ENCODE measurements around the gene PFKP. TPM values are rescaled to one million over a fixed set of nuclear protein-coding genes. Genes with fewer than 3 reads are reported as not detected.

The PFKP gene
- total and polyA plus RNA-seq, 4 experiments from 2014 or later, result 62.4 to 83.6 (median 73.2) TPM

GRCh38 chr10:3091921-3092320 lies 24.6 kb downstream of the PFKP start:
- peaks cover 66% of the 10 kb centered on the region for H3K4me1 ChIP-seq (ENCODE audit: insufficient read depth, low read length)
- ChIA-PET CTCF (ENCODE audit: partially characterized antibody) (interaction anchor here (1.3 kb wide), 1 partner anchor 11 kb away, joined by 5 read pairs; no protein-coding TSS in a partner anchor), POLR2A (ENCODE audit: partially characterized antibody) (interaction anchor here (1.3 kb wide), 1 partner anchor 24 kb away, joined by 6 read pairs; no protein-coding TSS in a partner anchor)
- no peaks in the 10 kb centered on the region for H3K27me3 ChIP-seq (ENCODE audit: insufficient read depth, low read length)
- no peaks in the 10 kb centered on the region for H3K9me3 Mint-ChIP-seq
- H3K27ac Mint-ChIP-seq, result peak overlapping the region in 4 of 7 donors; percentile 23 to 57 (median 32)
- no peak overlapping the region for H3K4me3 ChIP-seq (ENCODE audit: low read length in 2 of 2)
- DNase-seq, result no peak
- H3K9me3 ChIP-seq (ENCODE audit: control insufficient read depth in 1 of 2, low read length in 2 of 2), result no peaks in the 10 kb centered on the region
- peak overlapping the region in 1 of 8 donors; percentile 57 for H3K4me3 Mint-ChIP-seq
- H3K36me3 ChIP-seq (ENCODE audit: insufficient read depth, low read length), result no peaks in the 10 kb centered on the region
- H3K27me3 Mint-ChIP-seq, result no peaks in the 10 kb centered on the region
- peaks cover 46 to 76% (median 60%) of the 10 kb centered on the region in 4 donors for H3K4me1 Mint-ChIP-seq
- H3K27ac ChIP-seq (ENCODE audit: low read depth, low read length), result no peak overlapping the region
- intact Hi-C loops (cut with micrococcal nuclease), result no loop called here
- H3K36me3 Mint-ChIP-seq, result peaks cover 27 to 29% of the 10 kb centered on the region in 2 donors

- POLR2A ChIA-PET (ENCODE audit: partially characterized antibody), result interaction anchor here (0.8 kb wide), 1 partner anchor 26 kb away, joined by 4 read pairs; no protein-coding TSS in a partner anchor
- Mint-ChIP-seq H3K27me3 (no peaks in the 10 kb centered on the region), H3K27ac (peak overlapping the region in 2 of 7 donors; percentile 52 to 57), H3K4me3 (peak overlapping the region in 4 of 8 donors; percentile 17 to 45 (median 34)), H3K36me3 (peaks cover 27 to 32% of the 10 kb centered on the region in 2 donors), H3K4me1 (peaks cover 46 to 76% (median 62%) of the 10 kb centered on the region in 4 donors), H3K9me3 (no peaks in the 10 kb centered on the region)
- Histone ChIP-seq H3K9me3 (ENCODE audit: control insufficient read depth in 1 of 2, low read length in 2 of 2) (no peaks in the 10 kb centered on the region), H3K4me3 (ENCODE audit: low read length in 2 of 2) (no peak overlapping the region), H3K27ac (ENCODE audit: low read depth, low read length) (no peak overlapping the region), H3K36me3 (ENCODE audit: insufficient read depth, low read length) (peaks cover under 1% of the 10 kb centered on the region), H3K27me3 (ENCODE audit: insufficient read depth, low read length) (no peaks in the 10 kb centered on the region), H3K4me1 (ENCODE audit: insufficient read depth, low read length) (peaks cover 66% of the 10 kb centered on the region)
- CTCF ChIA-PET (ENCODE audit: partially characterized antibody), result interaction anchor here (1.8 kb wide), 1 partner anchor 50 kb away, joined by 3 read pairs; no protein-coding TSS in a partner anchor
- intact Hi-C loops (cut with micrococcal nuclease), result no loop called here
- DNase-seq, result no peak
Observed at GRCh38 chr10:3093996-3094395, 26.6 kb downstream of the PFKP start.

- Histone ChIP-seq H3K27me3 (ENCODE audit: insufficient read depth, low read length) (no peaks in the 10 kb centered on the region), H3K36me3 (ENCODE audit: insufficient read depth, low read length) (peaks cover 7% of the 10 kb centered on the region), H3K4me3 (ENCODE audit: low read length in 2 of 2) (no peak overlapping the region), H3K27ac (ENCODE audit: low read depth, low read length) (no peak overlapping the region), H3K9me3 (ENCODE audit: control insufficient read depth in 1 of 2, low read length in 2 of 2) (no peaks in the 10 kb centered on the region), H3K4me1 (ENCODE audit: insufficient read depth, low read length) (peaks cover 66% of the 10 kb centered on the region)
- Mint-ChIP-seq H3K27me3 (no peaks in the 10 kb centered on the region), H3K4me3 (peak overlapping the region in 5 of 8 donors; percentile 31 to 71 (median 56)), H3K36me3 (peaks cover 29 to 38% of the 10 kb centered on the region in 2 donors), H3K27ac (peak overlapping the region in 6 of 7 donors; percentile 23 to 82 (median 55)), H3K4me1 (peaks cover 43 to 72% (median 60%) of the 10 kb centered on the region in 4 donors), H3K9me3 (no peaks in the 10 kb centered on the region)
- intact Hi-C loops (cut with micrococcal nuclease), result loop anchor here (1.0 kb wide), 1 partner anchor 26 kb away; no protein-coding TSS in a partner anchor
- no peak for DNase-seq
- ChIA-PET POLR2A (ENCODE audit: partially characterized antibody) (interaction anchor here (0.8 kb wide), 1 partner anchor 26 kb away, joined by 4 read pairs; no protein-coding TSS in a partner anchor), CTCF (ENCODE audit: partially characterized antibody) (interaction anchor here (1.8 kb wide), 1 partner anchor 51 kb away, joined by 3 read pairs; no protein-coding TSS in a partner anchor)
Observed at GRCh38 chr10:3094609-3095036, 27.3 kb downstream of the PFKP start.

- peak; percentile 16 to 73 (median 19) for DNase-seq
- H3K4me3 Mint-ChIP-seq, result peak overlapping the region in 6 of 8 donors; percentile 50 to 71 (median 59)
- intact Hi-C loops (cut with micrococcal nuclease), result loop anchor here (1.0 kb wide), 1 partner anchor 27 kb away; no protein-coding TSS in a partner anchor
- Histone ChIP-seq H3K9me3 (ENCODE audit: control insufficient read depth in 1 of 2, low read length in 2 of 2) (no peaks in the 10 kb centered on the region), H3K4me1 (ENCODE audit: insufficient read depth, low read length) (peaks cover 57% of the 10 kb centered on the region), H3K27me3 (ENCODE audit: insufficient read depth, low read length) (no peaks in the 10 kb centered on the region), H3K36me3 (ENCODE audit: insufficient read depth, low read length) (peaks cover 17% of the 10 kb centered on the region), H3K27ac (ENCODE audit: low read depth, low read length) (peak overlapping the region; percentile 1), H3K4me3 (ENCODE audit: low read length in 2 of 2) (no peak overlapping the region)
- peaks cover 43 to 63% (median 54%) of the 10 kb centered on the region in 4 donors for H3K4me1 Mint-ChIP-seq
- no peaks in the 10 kb centered on the region for H3K27me3 Mint-ChIP-seq
- no peaks in the 10 kb centered on the region for H3K9me3 Mint-ChIP-seq
- H3K27ac Mint-ChIP-seq, result peak overlapping the region; percentile 20 to 82 (median 50)
- POLR2A ChIA-PET (ENCODE audit: partially characterized antibody), result interaction anchor here (1.3 kb wide), 1 partner anchor 27 kb away, joined by 7 read pairs; no protein-coding TSS in a partner anchor
- CTCF ChIA-PET (ENCODE audit: partially characterized antibody), result interaction anchor here (1.8 kb wide), 1 partner anchor 51 kb away, joined by 3 read pairs; no protein-coding TSS in a partner anchor
- peaks cover 32 to 43% of the 10 kb centered on the region in 2 donors for H3K36me3 Mint-ChIP-seq
Observed at GRCh38 chr10:3095373-3096139, 28.2 kb downstream of the PFKP start.

- H3K4me3 Mint-ChIP-seq, result peak overlapping the region in 2 of 8 donors; percentile 56 to 60
- intact Hi-C loops (cut with micrococcal nuclease), result no loop called here
- H3K27ac Mint-ChIP-seq, result peak overlapping the region in 1 of 7 donors; percentile 57
- H3K27me3 Mint-ChIP-seq, result no peaks in the 10 kb centered on the region
- no peak for DNase-seq
- no peak overlapping the region for H3K27ac ChIP-seq (ENCODE audit: low read depth, low read length)
- H3K27me3 ChIP-seq (ENCODE audit: insufficient read depth, low read length), result no peaks in the 10 kb centered on the region
- no peaks in the 10 kb centered on the region for H3K9me3 Mint-ChIP-seq
- H3K36me3 ChIP-seq (ENCODE audit: insufficient read depth, low read length), result peaks cover 22% of the 10 kb centered on the region
- ChIA-PET POLR2A (ENCODE audit: partially characterized antibody) (interaction anchor here (1.3 kb wide), 1 partner anchor 28 kb away, joined by 7 read pairs; no protein-coding TSS in a partner anchor), CTCF (ENCODE audit: partially characterized antibody) (interaction anchor here (1.8 kb wide), 1 partner anchor 52 kb away, joined by 3 read pairs; no protein-coding TSS in a partner anchor)
- peaks cover 51% of the 10 kb centered on the region for H3K4me1 ChIP-seq (ENCODE audit: insufficient read depth, low read length)
- H3K9me3 ChIP-seq (ENCODE audit: control insufficient read depth in 1 of 2, low read length in 2 of 2), result no peaks in the 10 kb centered on the region
- H3K36me3 Mint-ChIP-seq, result peaks cover 30 to 43% of the 10 kb centered on the region in 2 donors
- H3K4me3 ChIP-seq (ENCODE audit: low read length in 2 of 2), result no peak overlapping the region
- H3K4me1 Mint-ChIP-seq, result peaks cover 38 to 57% (median 48%) of the 10 kb centered on the region in 4 donors
Observed at GRCh38 chr10:3096149-3096548, 28.8 kb downstream of the PFKP start.

- Mint-ChIP-seq H3K27me3 (no peaks in the 10 kb centered on the region), H3K27ac (peak overlapping the region in 1 of 7 donors; percentile 35), H3K4me1 (peaks cover 32 to 48% (median 41%) of the 10 kb centered on the region in 4 donors), H3K36me3 (peaks cover 25 to 42% of the 10 kb centered on the region in 2 donors), H3K4me3 (peak overlapping the region in 1 of 8 donors; percentile 26), H3K9me3 (no peaks in the 10 kb centered on the region)
- Histone ChIP-seq H3K36me3 (ENCODE audit: insufficient read depth, low read length) (peaks cover 28% of the 10 kb centered on the region), H3K27ac (ENCODE audit: low read depth, low read length) (no peak overlapping the region), H3K27me3 (ENCODE audit: insufficient read depth, low read length) (no peaks in the 10 kb centered on the region), H3K9me3 (ENCODE audit: control insufficient read depth in 1 of 2, low read length in 2 of 2) (no peaks in the 10 kb centered on the region), H3K4me1 (ENCODE audit: insufficient read depth, low read length) (peaks cover 41% of the 10 kb centered on the region), H3K4me3 (ENCODE audit: low read length in 2 of 2) (no peak overlapping the region)
- no peak for DNase-seq
- intact Hi-C loops (cut with micrococcal nuclease), result no loop called here
- ChIA-PET CTCF (ENCODE audit: partially characterized antibody) (no interaction called here), POLR2A (ENCODE audit: partially characterized antibody) (no interaction called here)
Observed at GRCh38 chr10:3097160-3097559, 29.8 kb downstream of the PFKP start.

- H3K27ac Mint-ChIP-seq, result peak overlapping the region in 1 of 7 donors; percentile 17
- Histone ChIP-seq H3K9me3 (ENCODE audit: control insufficient read depth in 1 of 2, low read length in 2 of 2) (no peaks in the 10 kb centered on the region), H3K36me3 (ENCODE audit: insufficient read depth, low read length) (peaks cover 39% of the 10 kb centered on the region), H3K4me3 (ENCODE audit: low read length in 2 of 2) (no peak overlapping the region), H3K27ac (ENCODE audit: low read depth, low read length) (no peak overlapping the region), H3K4me1 (ENCODE audit: insufficient read depth, low read length) (peaks cover 29% of the 10 kb centered on the region), H3K27me3 (ENCODE audit: insufficient read depth, low read length) (no peaks in the 10 kb centered on the region)
- H3K4me1 Mint-ChIP-seq, result peaks cover 27 to 35% (median 30%) of the 10 kb centered on the region in 4 donors
- H3K9me3 Mint-ChIP-seq, result no peaks in the 10 kb centered on the region
- ChIA-PET POLR2A (ENCODE audit: partially characterized antibody) (no interaction called here), CTCF (ENCODE audit: partially characterized antibody) (no interaction called here)
- DNase-seq, result no peak
- no peak overlapping the region for H3K4me3 Mint-ChIP-seq
- H3K36me3 Mint-ChIP-seq, result peaks cover 29 to 47% of the 10 kb centered on the region in 2 donors
- no peaks in the 10 kb centered on the region for H3K27me3 Mint-ChIP-seq
- intact Hi-C loops (cut with micrococcal nuclease), result no loop called here
Observed at GRCh38 chr10:3098689-3099088, 31.3 kb downstream of the PFKP start.

Measured in CD4-positive, alpha-beta memory T cell (primary cell).